Neural cell (in vitro differentiated cells): ENCODE measurements around the gene GPHN.

Experiments
- CTCF ChIP-seq: fragments of 450-650 bp; IDR thresholded peaks from 2 replicates; pipeline ENCODE4 v1.5.1; 2014; ENCODE audit warnings: antibody characterized with exemption, mild to moderate bottlenecking, moderate library complexity; ENCODE audit not compliant: poor library complexity, severe bottlenecking
- EP300 ChIP-seq: fragments of 450-650 bp; conservative IDR thresholded peaks from 2 replicates; pipeline ENCODE4 v1.6.1; 2014; ENCODE audit warnings: antibody characterized with exemption, mild to moderate bottlenecking, moderate library complexity; ENCODE audit not compliant: poor library complexity, severe bottlenecking
- EZH2 ChIP-seq: fragments of 200-600, 300-800 bp; shearing (Covaris generic), sonication (generic); IDR thresholded peaks from 2 replicates; pipeline ENCODE4 v1.6.1; 2014; ENCODE audit warnings: antibody characterized with exemption, low read length, borderline replicate concordance, mild to moderate bottlenecking; ENCODE audit not compliant: insufficient read depth, poor library complexity, severe bottlenecking
- POLR2AphosphoS5 ChIP-seq: IDR thresholded peaks from 2 replicates; pipeline ENCODE4 v1.6.1; 2012
- RAD21 ChIP-seq: fragments of 450-650 bp; conservative IDR thresholded peaks from 2 replicates; pipeline ENCODE4 v1.6.1; 2014; ENCODE audit warnings: antibody characterized with exemption, mild to moderate bottlenecking, moderate library complexity
- REST ChIP-seq: IDR thresholded peaks from 2 replicates; pipeline ENCODE4 v1.6.1; 2012; ENCODE audit warnings: borderline replicate concordance
- SMC3 ChIP-seq: fragments of 450-650 bp; conservative IDR thresholded peaks from 2 replicates; pipeline ENCODE4 v1.6.1; 2014; ENCODE audit warnings: antibody characterized with exemption, mild to moderate bottlenecking, moderate library complexity; ENCODE audit not compliant: poor library complexity

- TF ChIP-seq CTCF: no peak
- no peak for TF ChIP-seq EZH2
- TF ChIP-seq EP300: no peak
- no peak for TF ChIP-seq RAD21
- TF ChIP-seq POLR2AphosphoS5: no peak
- TF ChIP-seq REST: no peak
- TF ChIP-seq SMC3: no peak
Measured at GRCh38 chr14:67079846-67080245, 571.9 kb downstream of the GPHN start.
